ENCODE results near the gene GCNT3. TPM values are rescaled to one million over a fixed set of nuclear protein-coding genes. Genes with fewer than 3 reads are reported as not detected.

GCNT3 gene
- 111 to 128 TPM (median 119 TPM) in 5 replicates for total RNA-seq (2022; extraction: Qiagen RNA extraction)

GRCh38 chr15:59611276-59612260, at the start of gene GCNT3:
Gene GCNT3 (plus strand): TSS chr15:59611783. CDS start chr15:59618239, 6,456 bp downstream.

GRCh38 chr15:59656897-59657634, 45.5 kb downstream of the GCNT3 start, which contains the start of gene GTF2A2:
Gene GTF2A2 (minus strand): TSS chr15:59657515. CDS start chr15:59652277, 5,238 bp downstream.

Other genes starting within 250 kb of the GCNT3 start
- gene MYO1E, start 238.9 kb upstream of the GCNT3 start, total RNA-seq (2022; extraction: Qiagen RNA extraction), result 235 to 423 TPM (median 355 TPM) in 5 replicates
- gene FAM81A, start 173.6 kb upstream of the GCNT3 start, total RNA-seq (2022; extraction: Qiagen RNA extraction), result 9.7 to 14.8 TPM (median 13.1 TPM) in 5 replicates
- 160 to 195 TPM (median 185 TPM) in 5 replicates for gene GTF2A2, start 45.7 kb downstream of the GCNT3 start, total RNA-seq (2022; extraction: Qiagen RNA extraction)
- gene BNIP2, start 77.5 kb downstream of the GCNT3 start, total RNA-seq (2022; extraction: Qiagen RNA extraction), result 63.3 to 94.7 TPM (median 76.0 TPM) in 5 replicates